HG02973 (cell line): Measurements from ENCODE around the gene MYRIP.

Source experiments
- ATAC-seq: cut with Tn5 transposase; IDR thresholded peaks from one replicate; pipeline ENCODE4 v1.9.1; 2021; ENCODE audit warnings: moderate library complexity; ENCODE audit not compliant: unreplicated experiment

The MYRIP gene

GRCh38 chr3:40216471-40216870 lies 407.1 kb downstream of the MYRIP start:
- no peak for ATAC-seq

GRCh38 chr3:40223856-40224255 lies 414.4 kb downstream of the MYRIP start:
- ATAC-seq = no peak

GRCh38 chr3:40224796-40225515 lies 415.5 kb downstream of the MYRIP start:
- ATAC-seq = no peak

- ATAC-seq = no peak
These were observed 417.2 kb downstream of the MYRIP start for GRCh38 chr3:40226636-40227035.

GRCh38 chr3:40228792-40229350 lies 419.5 kb downstream of the MYRIP start:
- ATAC-seq = no peak

GRCh38 chr3:40229386-40229785 lies 420.0 kb downstream of the MYRIP start:
- ATAC-seq = no peak

GRCh38 chr3:40229963-40230362 lies 420.6 kb downstream of the MYRIP start:
- ATAC-seq = no peak

- no peak for ATAC-seq
These were observed 421.0 kb downstream of the MYRIP start for GRCh38 chr3:40230382-40230781.

GRCh38 chr3:40232626-40233025 lies 423.2 kb downstream of the MYRIP start:
- ATAC-seq = no peak

GRCh38 chr3:40237159-40237558 lies 427.8 kb downstream of the MYRIP start:
- no peak for ATAC-seq

- no peak for ATAC-seq
These were observed 428.6 kb downstream of the MYRIP start for GRCh38 chr3:40237889-40238571.

- no peak for ATAC-seq
These were observed 431.5 kb downstream of the MYRIP start for GRCh38 chr3:40240921-40241320.

- no peak for ATAC-seq
These were observed 432.8 kb downstream of the MYRIP start for GRCh38 chr3:40242216-40242615.

- ATAC-seq = no peak
These were observed 433.2 kb downstream of the MYRIP start for GRCh38 chr3:40242638-40243037.

GRCh38 chr3:40243056-40243455 lies 433.6 kb downstream of the MYRIP start:
- ATAC-seq = no peak

GRCh38 chr3:40247714-40248454 lies 438.5 kb downstream of the MYRIP start:
- no peak for ATAC-seq

GRCh38 chr3:40248591-40248990 lies 439.2 kb downstream of the MYRIP start:
- ATAC-seq = no peak

- ATAC-seq = no peak
These were observed 439.8 kb downstream of the MYRIP start for GRCh38 chr3:40249168-40249567.

- no peak for ATAC-seq
These were observed 445.1 kb downstream of the MYRIP start for GRCh38 chr3:40254491-40254890.

- no peak for ATAC-seq
These were observed 445.5 kb downstream of the MYRIP start for GRCh38 chr3:40254891-40255290.

GRCh38 chr3:40255532-40255931 lies 446.1 kb downstream of the MYRIP start:
- no peak for ATAC-seq

GRCh38 chr3:40258064-40258463 lies 448.7 kb downstream of the MYRIP start:
- no peak for ATAC-seq
